ENCODE data around the gene WDR13.

GRCh38 chrX:48597353-48598264, at the start of gene WDR13:
- TF ChIP-seq, protein P1, sequence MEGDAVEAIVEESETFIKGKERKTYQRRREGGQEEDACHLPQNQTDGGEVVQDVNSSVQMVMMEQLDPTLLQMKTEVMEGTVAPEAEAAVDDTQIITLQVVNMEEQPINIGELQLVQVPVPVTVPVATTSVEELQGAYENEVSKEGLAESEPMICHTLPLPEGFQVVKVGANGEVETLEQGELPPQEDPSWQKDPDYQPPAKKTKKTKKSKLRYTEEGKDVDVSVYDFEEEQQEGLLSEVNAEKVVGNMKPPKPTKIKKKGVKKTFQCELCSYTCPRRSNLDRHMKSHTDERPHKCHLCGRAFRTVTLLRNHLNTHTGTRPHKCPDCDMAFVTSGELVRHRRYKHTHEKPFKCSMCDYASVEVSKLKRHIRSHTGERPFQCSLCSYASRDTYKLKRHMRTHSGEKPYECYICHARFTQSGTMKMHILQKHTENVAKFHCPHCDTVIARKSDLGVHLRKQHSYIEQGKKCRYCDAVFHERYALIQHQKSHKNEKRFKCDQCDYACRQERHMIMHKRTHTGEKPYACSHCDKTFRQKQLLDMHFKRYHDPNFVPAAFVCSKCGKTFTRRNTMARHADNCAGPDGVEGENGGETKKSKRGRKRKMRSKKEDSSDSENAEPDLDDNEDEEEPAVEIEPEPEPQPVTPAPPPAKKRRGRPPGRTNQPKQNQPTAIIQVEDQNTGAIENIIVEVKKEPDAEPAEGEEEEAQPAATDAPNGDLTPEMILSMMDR (conservative IDR thresholded peaks at IDR 0.05; ENCODE audit: low read length) = no peak
- no peak for TF ChIP-seq EZH2phosphoT487 (IDR thresholded peaks at IDR 0.05; ENCODE audit: borderline replicate concordance)

All from Loucy (cell line).